Measurements from ENCODE around the gene NOTO. TPM values are rescaled to one million over a fixed set of nuclear protein-coding genes. Genes with fewer than 3 reads are reported as not detected.

Gene NOTO
- total RNA-seq, 4 donors from 2014 or later, result not detected

DNA sequence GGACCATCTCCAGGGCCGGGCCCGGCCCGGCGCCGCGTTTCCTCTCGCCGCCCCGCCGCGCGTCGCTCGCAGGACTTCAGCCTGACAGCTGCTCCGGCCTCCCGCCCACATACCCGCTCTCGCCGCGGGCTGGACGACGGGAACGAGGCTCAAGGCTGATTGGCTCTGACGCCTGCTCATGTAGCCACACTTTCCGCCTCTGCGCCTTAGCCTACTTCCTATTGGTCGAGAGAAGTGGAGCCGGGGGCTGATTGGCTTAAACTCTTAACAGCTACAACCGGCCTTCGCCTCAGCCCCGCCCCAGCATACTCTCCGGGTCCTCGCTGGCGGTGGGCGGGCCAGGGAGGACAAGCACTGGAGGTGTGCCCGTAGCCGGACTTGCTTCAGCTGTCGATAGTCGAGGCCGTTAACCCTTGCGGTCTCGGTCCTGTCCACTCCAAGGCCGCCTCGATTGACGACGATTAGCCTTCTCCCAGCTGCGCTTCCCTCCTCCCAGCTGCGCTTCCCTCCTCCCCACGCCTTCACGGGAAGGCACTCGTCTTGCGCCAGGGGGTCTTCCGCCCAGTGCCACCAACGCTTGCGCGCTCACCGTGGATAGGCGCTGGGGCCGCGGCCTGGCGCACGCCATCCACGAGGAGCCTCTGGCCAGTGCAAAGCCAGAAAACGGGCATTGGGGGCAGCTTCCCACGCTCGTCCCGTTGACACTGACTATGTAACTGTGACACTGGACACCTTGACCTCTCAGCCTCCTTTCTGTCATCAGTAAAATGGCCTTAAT is 31.0 kb downstream of the NOTO start, which contains the start of gene PRADC1:
TSS of gene PRADC1 (minus strand) at position 86 of the 778 bp plus-strand sequence. CDS start at position 7, 79 bp downstream.
- TF ChIP-seq, protein P1, sequence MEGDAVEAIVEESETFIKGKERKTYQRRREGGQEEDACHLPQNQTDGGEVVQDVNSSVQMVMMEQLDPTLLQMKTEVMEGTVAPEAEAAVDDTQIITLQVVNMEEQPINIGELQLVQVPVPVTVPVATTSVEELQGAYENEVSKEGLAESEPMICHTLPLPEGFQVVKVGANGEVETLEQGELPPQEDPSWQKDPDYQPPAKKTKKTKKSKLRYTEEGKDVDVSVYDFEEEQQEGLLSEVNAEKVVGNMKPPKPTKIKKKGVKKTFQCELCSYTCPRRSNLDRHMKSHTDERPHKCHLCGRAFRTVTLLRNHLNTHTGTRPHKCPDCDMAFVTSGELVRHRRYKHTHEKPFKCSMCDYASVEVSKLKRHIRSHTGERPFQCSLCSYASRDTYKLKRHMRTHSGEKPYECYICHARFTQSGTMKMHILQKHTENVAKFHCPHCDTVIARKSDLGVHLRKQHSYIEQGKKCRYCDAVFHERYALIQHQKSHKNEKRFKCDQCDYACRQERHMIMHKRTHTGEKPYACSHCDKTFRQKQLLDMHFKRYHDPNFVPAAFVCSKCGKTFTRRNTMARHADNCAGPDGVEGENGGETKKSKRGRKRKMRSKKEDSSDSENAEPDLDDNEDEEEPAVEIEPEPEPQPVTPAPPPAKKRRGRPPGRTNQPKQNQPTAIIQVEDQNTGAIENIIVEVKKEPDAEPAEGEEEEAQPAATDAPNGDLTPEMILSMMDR (IDR thresholded peaks at IDR 0.05; ENCODE audit: low read depth), result no peak

DNA sequence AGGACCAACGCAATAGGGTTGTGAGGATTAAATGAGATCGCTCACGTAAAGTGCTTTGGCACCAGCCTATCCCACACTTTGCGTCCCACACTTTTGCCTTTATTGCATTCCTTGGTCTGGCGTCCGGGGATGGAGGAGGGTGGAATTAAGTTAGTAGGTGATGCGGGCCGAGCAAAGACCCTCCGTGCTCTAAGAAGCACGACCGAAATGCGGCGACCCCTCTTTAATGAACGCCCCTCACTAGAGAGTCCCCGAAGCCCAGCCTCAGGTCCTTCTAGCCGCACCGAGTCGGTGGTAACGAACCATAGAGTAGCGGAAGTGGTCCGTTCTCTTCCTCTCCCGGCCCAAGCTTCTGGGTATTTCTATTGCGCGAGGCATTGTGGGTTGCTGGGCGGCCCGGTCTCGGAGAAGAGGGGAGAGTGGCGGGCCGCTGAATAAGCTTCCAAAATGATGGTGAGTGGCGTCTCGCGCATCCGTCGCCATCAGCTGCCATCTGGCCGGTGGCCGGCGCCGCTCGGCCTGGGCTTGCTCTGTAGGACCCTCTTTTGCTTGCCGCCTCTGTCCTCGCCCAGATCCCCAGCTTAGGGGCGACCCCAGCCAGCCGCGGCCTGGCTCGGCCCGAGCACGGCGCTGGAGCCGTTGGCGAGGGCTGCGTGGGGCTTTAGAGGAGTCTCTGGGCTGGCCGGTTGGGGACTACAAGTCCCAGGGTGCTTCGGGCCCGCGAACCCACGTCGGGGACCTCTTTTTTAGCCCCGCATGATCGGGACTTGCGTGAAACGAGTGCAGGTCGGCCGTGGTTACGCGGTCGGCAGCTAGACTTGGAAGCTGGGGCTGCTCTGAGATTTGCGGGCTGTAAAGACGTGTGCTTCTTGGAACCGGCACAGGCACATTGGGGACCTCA is 31.8 kb downstream of the NOTO start, which contains the start of gene CCT7:
TSS of gene CCT7 (plus strand) at position 377 of the 901 bp plus-strand sequence. CDS start at position 448, 71 bp downstream.
- TF ChIP-seq, protein P1 (IDR thresholded peaks at IDR 0.05; ENCODE audit: low read depth), result no peak

DNA sequence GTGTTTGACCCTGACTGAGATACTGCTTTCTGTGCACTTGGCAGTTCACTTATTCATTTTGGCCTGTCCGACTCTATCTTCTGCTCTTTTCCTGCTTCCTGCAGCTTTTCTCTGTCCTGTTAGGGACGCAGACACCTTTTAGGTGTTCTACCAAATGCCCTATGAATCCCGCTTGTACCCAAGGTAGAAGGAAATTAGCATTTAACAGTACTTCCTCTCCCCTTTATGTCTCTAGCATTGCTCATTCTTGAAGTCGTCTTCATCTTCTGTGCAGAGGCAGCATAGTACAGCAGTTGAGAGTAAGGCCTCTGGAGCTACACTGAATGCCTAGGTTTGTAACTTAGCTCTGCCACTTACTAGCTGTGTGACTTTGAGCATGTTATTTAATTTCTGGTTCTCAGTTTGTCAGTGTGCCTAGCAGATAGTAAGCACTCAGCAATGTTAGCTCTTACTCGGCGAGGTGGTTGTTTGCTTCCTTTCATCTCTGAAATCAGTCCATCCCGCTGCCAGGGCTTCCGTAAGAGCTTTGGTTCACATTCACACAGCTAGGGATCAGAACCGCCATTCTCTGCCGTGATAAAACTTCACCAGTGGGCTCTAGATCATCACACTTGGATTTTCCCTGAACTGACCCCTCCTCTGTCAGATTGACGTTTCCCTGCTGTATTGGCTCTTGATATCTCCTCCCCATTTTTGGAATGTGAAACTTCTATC is 33.1 kb downstream of the NOTO start:
- TF ChIP-seq, protein P1 (IDR thresholded peaks at IDR 0.05; ENCODE audit: low read depth), result no peak

DNA sequence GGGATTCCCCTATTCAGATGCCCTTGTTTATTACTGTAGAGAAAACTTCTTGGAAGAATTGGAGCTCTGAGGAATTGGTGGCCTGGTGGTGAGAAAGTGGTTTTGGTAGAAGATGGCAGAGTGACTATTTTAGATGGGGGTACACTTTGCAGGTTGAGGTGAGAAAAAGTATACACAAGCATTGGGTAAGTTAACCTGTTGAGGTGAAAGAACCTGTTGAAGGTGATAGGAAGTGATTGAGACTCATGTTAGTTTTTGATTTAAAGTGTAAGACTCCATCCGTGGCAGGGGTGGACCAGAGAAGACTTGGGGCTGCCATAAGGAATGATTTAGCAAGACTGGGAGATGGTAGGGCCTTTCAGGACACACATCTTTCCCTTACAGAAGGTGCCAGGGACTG is 34.8 kb downstream of the NOTO start:
- TF ChIP-seq, protein P1 (IDR thresholded peaks at IDR 0.05; ENCODE audit: low read depth), result no peak

DNA sequence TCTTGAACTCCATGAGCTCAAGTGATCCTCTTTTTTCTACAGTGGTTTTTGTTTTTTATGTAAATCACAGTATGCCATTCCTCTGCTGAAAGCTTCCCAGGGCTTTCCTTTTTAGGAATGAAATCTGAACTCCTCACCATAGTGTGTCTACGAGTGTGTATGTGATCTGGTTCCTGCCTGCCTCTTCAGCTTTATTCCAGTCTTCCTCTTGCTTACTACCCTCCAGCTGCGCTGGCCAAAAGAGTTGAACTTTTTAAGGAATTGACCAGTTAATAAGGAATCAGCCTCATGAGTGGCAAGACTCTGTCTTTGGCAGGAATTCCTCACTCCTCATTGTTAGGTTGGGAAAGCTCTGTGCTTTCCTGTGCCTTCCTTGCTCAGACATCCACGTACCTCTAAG is 35.8 kb downstream of the NOTO start:
- TF ChIP-seq, protein P1 (IDR thresholded peaks at IDR 0.05; ENCODE audit: low read depth), result no peak

DNA sequence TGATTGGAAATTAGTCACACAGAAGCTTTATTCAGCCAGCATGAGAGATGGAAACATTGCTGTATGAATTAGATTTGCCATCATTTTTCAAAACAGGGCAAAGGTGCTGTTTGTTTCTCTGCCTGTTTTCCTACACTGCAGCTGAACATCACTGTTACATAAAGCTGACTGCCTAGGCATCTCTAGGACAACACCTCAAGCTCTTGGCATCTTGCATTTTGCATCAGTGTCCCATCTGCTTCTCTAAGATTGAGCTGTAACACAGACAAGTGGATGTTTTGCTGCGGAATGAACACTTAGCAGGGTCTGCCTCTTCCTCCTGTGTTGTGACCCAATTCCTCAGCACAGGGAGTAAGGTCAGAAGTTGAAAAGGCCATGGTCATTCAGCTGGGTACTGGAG is 36.6 kb downstream of the NOTO start:
- TF ChIP-seq, protein P1 (IDR thresholded peaks at IDR 0.05; ENCODE audit: low read depth), result no peak

Data from subcutaneous adipose tissue (tissue), 4 donors.